BJ (cell line): ENCODE results near the gene FAR2. TPM values are rescaled to one million over a fixed set of nuclear protein-coding genes. Genes with fewer than 3 reads are reported as not detected.

ENCODE experiments used
- CTCF ChIA-PET: fragments of 350-600 bp; formaldehyde crosslinking; extraction: SDS; loops from one replicate; lab custom pipeline; 2021; ENCODE audit warnings: antibody characterized with exemption, inconsistent platforms; lab: Yijun Ruan, JAX
- POLR2A ChIA-PET: fragments of 300-600 bp; sonication (Branson Sonifier 250); formaldehyde crosslinking; extraction: SDS; loops from one replicate; lab custom pipeline; 2021; ENCODE audit warnings: antibody characterized with exemption; lab: Charles Lee
- DNase-seq: peaks from one replicate; pipeline ENCODE4 v3.0.0-alpha.2; 2011; ENCODE audit warnings: low read depth
- H3K27me3 ChIP-seq: 2 replicates; pipeline ENCODE4 v1.6.0; 2011; ENCODE audit warnings: low read length; ENCODE audit not compliant: control insufficient read depth, insufficient read depth
- H3K36me3 ChIP-seq: 2 replicates; pipeline ENCODE4 v1.5.1; 2011; ENCODE audit warnings: low read length; ENCODE audit not compliant: control insufficient read depth, insufficient read depth
- H3K4me3 ChIP-seq: 2 replicates; pipeline ENCODE4 v1.5.1; 2011; ENCODE audit warnings: low read depth, mild to moderate bottlenecking, control low read depth, low read length
- CTCF ChIP-seq: IDR thresholded peaks from 2 replicates; pipeline ENCODE4 v1.5.1; 2011; ENCODE audit warnings: low read depth, mild to moderate bottlenecking, control low read depth, inconsistent platforms, low read length, moderate library complexity; ENCODE audit not compliant: insufficient read depth
- polyA plus RNA-seq: library from polyadenylated mRNA; depleted of rRNA; stranded (reverse); fragments of >200 nt; gene quantifications from 2 replicates; pipeline ENCODE4 v1.2.3, GENCODE V29; 2011

Gene FAR2
- polyA plus RNA-seq, 1 experiment: 17.1 TPM

GRCh38 chr12:29304388-29304787 lies 155.3 kb downstream of the FAR2 start:
- Histone ChIP-seq H3K36me3 (no peaks in the 10 kb centered on the region), H3K27me3 (no peaks in the 10 kb centered on the region), H3K4me3 (no peak overlapping the region)
- TF ChIP-seq CTCF: no peak
- ChIA-PET CTCF (interaction anchor here (1.8 kb wide), 1 partner anchor 13 kb away, joined by 6 read pairs; no protein-coding TSS in a partner anchor), POLR2A (no interaction called here)
- no peak for DNase-seq

GRCh38 chr12:29306266-29306665 lies 157.2 kb downstream of the FAR2 start:
- H3K36me3 ChIP-seq: no peaks in the 10 kb centered on the region
- CTCF ChIA-PET: interaction anchor here (0.6 to 1.8 kb wide), 2 partner anchors 11 to 303 kb away, joined by 3 to 6 read pairs; no protein-coding TSS in a partner anchor
- no peaks in the 10 kb centered on the region for H3K27me3 ChIP-seq
- POLR2A ChIA-PET: no interaction called here
- no peak overlapping the region for H3K4me3 ChIP-seq
- DNase-seq: no peak
- no peak for TF ChIP-seq CTCF

GRCh38 chr12:29306682-29307081 lies 157.6 kb downstream of the FAR2 start:
- Histone ChIP-seq H3K4me3 (no peak overlapping the region), H3K27me3 (no peaks in the 10 kb centered on the region), H3K36me3 (no peaks in the 10 kb centered on the region)
- TF ChIP-seq CTCF: no peak
- ChIA-PET CTCF (interaction anchor here (0.6 to 1.8 kb wide), 2 partner anchors 10 to 302 kb away, joined by 3 to 5 read pairs; no protein-coding TSS in a partner anchor), POLR2A (no interaction called here)
- no peak for DNase-seq

GRCh38 chr12:29309320-29309902 lies 160.3 kb downstream of the FAR2 start:
- ChIA-PET CTCF (interaction anchor here (0.5 to 2.4 kb wide), 8 partner anchors 11 to 236 kb away, joined by 3 to 7 read pairs (median 4); no protein-coding TSS in a partner anchor), POLR2A (no interaction called here)
- no peaks in the 10 kb centered on the region for H3K36me3 ChIP-seq
- no peaks in the 10 kb centered on the region for H3K27me3 ChIP-seq
- peak; percentile 50 for TF ChIP-seq CTCF
- no peak for DNase-seq
- no peak overlapping the region for H3K4me3 ChIP-seq

- TF ChIP-seq CTCF: no peak
- DNase-seq: no peak
- Histone ChIP-seq H3K27me3 (no peaks in the 10 kb centered on the region), H3K36me3 (no peaks in the 10 kb centered on the region), H3K4me3 (no peak overlapping the region)
- POLR2A ChIA-PET: interaction anchor here (0.6 kb wide), 1 partner anchor 1696 kb away, joined by 3 read pairs; no protein-coding TSS in a partner anchor
- CTCF ChIA-PET: interaction anchor here (1.6 kb wide), 1 partner anchor 188 kb away, joined by 3 read pairs; no protein-coding TSS in a partner anchor
Observed at GRCh38 chr12:29310899-29311298, 161.8 kb downstream of the FAR2 start.
